Astrocyte (in vitro differentiated cells and primary cell): ENCODE results near the gene NXPH3.

ENCODE experiments used
- EZH2 ChIP-seq: IDR thresholded peaks from 2 replicates; pipeline ENCODE4 v1.6.1; 2012; ENCODE audit warnings: mild to moderate bottlenecking, low read length, inconsistent platforms; ENCODE audit not compliant: insufficient read depth
- TF ChIP-seq, protein P1 (sequence below): IDR thresholded peaks from 2 replicates; pipeline ENCODE4 v1.5.1; 2011; ENCODE audit warnings: low read depth, mild to moderate bottlenecking, inconsistent platforms, low read length, moderate library complexity; ENCODE audit not compliant: insufficient read depth

GRCh38 chr17:49616601-49617131 is 41.0 kb downstream of the NXPH3 start:
- TF ChIP-seq, protein P1, sequence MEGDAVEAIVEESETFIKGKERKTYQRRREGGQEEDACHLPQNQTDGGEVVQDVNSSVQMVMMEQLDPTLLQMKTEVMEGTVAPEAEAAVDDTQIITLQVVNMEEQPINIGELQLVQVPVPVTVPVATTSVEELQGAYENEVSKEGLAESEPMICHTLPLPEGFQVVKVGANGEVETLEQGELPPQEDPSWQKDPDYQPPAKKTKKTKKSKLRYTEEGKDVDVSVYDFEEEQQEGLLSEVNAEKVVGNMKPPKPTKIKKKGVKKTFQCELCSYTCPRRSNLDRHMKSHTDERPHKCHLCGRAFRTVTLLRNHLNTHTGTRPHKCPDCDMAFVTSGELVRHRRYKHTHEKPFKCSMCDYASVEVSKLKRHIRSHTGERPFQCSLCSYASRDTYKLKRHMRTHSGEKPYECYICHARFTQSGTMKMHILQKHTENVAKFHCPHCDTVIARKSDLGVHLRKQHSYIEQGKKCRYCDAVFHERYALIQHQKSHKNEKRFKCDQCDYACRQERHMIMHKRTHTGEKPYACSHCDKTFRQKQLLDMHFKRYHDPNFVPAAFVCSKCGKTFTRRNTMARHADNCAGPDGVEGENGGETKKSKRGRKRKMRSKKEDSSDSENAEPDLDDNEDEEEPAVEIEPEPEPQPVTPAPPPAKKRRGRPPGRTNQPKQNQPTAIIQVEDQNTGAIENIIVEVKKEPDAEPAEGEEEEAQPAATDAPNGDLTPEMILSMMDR = no peak
- no peak for TF ChIP-seq EZH2
